ENCODE data around the gene CDKN2AIPNL.

- TF ChIP-seq CTCF (conservative IDR thresholded peaks at IDR 0.05; ENCODE audit: low read depth, low read length) (no peak), EZH2 (IDR thresholded peaks at IDR 0.05; ENCODE audit: low read length, unreplicated experiment) (no peak), EZH2phosphoT487 (IDR thresholded peaks at IDR 0.05; ENCODE audit: borderline replicate concordance, low read length) (no peak)
These were observed 27.6 kb upstream of the CDKN2AIPNL start for GRCh38 chr5:134439210-134439654.

Measured in PC-3 (cell line).